ENCODE data around the gene GNAI2.
"Not testable (repeated sequence)": the region's sequence is repeated elsewhere in the genome, so short reads cannot be mapped to it uniquely, and the experiment has no call there.

GNAI2 gene

GRCh38 chr3:50226888-50227389 is 9.1 kb upstream of the GNAI2 start:
- DNase-seq (ENCODE audit: low spot score) = peak; percentile 55

DNA sequence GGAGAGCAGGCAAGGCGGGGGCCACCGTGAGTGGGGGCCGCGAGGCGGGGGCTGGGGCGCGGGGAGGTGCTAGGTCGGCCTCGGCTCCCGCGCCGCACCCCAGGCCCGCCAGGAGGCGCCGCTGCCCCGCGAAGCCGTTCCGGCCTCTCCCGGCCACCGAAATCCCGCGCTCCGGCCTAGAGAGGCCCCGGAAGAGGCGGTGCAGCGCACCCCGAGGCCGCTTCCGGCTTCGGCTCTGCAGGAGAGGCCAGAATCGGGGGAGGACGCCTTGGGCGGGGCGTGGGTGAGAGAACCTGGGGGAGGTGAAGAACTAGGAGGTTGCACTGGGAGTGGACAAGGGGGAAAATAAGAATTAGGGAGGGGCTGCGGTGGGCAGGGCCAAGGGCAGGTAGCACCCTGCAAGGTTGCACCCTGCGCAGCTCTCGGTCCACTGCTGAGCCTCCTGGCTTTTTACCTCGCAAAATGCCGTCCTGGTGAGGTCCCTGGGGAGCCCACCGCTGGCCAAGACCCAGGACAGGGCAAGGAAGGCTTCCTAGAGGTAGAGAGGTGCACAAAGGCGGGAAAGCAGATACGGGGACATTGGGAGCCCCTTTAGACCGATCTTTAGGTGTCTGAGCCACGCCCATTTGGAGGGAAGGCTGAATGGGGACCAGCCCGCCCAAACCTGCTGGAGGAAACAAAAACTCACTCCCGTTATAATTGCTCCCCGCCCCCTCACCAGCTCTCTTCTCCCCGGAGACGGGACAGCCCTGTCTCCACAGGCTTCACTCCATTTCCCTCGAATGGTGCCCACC is 8.4 kb upstream of the GNAI2 start:
- peak; percentile 95 for DNase-seq (ENCODE audit: low spot score)

DNA sequence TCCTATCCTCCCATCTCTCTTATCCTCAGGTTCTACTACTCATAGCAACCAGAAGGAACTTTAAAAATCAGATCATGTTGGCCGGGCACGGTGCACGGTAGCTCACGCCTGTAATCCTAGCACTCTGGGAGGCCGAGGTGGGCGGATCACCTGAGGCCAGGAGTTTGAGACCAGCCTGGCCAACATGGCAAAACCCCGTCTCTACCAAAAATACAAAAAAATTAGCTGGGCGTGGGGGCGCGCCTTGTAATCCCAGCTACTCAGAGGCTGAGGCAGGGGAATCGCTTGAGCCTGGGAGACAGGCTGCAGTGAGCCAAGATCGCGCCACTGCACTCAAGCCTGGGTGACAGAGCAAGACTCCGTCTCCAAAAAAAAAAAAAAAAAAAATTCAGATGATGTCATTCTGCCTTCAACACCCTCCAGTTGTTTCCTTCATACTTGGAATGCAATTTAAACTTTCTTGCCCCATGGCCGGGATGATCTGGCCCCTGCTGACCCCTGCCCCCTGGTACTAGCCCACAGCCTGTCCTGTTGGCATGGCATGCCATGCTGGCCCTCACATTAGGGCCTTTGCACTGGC is 7.7 kb upstream of the GNAI2 start:
- DNase-seq (ENCODE audit: low spot score) = not testable (repeated sequence)

DNA sequence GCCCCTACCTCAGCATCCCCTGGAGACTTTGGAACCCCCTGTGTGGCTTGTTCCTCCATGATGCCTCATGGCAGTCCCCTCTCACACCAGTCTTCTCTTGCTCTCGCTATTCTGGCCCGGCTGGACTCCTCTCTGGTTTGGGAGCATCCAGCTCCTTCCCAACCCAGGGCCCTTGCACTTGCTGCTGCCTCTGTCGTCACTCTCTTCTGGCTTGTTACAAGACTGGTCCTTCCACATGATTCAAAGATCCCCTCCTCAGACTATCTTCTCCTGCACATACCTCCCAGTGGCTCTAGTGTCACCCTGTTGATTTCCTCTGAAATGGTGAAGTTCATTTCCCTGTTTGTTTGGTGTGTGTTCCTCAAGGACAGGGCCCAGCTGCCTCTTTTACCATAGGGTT is 6.5 kb upstream of the GNAI2 start:
- DNase-seq (ENCODE audit: low spot score) = no peak

- no peak for DNase-seq (ENCODE audit: low spot score)
Measured at GRCh38 chr3:50230104-50230793, 5.8 kb upstream of the GNAI2 start.

GRCh38 chr3:50230794-50231125 is 5.2 kb upstream of the GNAI2 start:
- no peak for DNase-seq (ENCODE audit: low spot score)

- no peak for DNase-seq (ENCODE audit: low spot score)
Measured at GRCh38 chr3:50231581-50231980, 4.4 kb upstream of the GNAI2 start.

DNA sequence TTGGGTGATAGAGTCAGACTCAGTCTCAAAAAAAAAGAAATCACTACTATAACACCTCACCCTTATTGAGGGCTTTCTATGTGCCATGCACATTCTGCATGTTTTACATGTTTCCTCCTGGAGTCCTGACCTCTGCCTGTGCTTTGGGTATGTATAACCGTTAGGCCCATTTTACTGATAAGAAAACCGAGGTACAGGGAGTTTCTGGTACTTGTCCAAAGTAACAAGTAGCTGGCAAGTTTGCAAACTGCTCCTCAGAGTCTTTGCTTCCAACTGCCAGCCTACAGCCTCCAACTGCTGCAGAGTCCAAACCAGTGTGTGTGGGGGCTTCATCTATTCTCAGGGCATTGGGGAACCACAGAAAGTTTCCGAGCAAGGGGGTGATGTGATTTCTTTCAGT is 3.7 kb upstream of the GNAI2 start:
- no peak for DNase-seq (ENCODE audit: low spot score)

GRCh38 chr3:50233176-50233575 is 2.8 kb upstream of the GNAI2 start:
- DNase-seq (ENCODE audit: low spot score) = no peak

DNA sequence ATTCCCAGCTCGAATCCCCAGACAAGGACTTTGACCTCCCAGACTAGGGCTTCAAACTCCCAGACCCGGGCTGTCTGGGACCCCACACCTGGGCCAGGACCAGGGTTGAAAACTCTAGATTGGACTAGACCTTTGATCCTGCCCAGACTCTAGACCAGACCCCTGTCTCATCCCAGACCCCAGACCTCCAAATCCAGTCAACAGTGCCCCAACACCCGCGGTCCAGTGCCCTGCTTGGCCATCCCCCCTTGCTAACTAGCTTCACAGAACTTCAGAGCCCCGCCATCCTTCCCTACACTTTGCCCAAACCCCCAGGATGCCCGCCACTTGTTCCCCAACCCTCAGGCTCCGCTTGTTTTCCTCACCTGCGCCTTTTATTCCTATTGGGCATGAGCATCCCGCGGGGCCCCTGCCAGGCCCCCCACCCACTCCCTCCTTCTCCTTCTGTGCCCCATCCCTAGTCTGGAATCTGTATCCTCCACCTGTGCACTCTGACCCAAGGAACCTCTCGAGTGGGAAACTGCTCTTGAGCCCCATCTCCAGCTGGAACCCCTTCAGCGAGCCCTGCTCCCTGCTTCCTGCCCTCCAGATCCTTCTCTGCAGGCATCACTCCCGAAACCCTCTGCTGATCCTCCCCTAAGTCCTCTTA is 604 bp downstream of the GNAI2 start:
- no peak for DNase-seq (ENCODE audit: low spot score)

- DNase-seq (ENCODE audit: low spot score) = peak; percentile 64
Measured at GRCh38 chr3:50237133-50237651, 1.2 kb downstream of the GNAI2 start.

DNA sequence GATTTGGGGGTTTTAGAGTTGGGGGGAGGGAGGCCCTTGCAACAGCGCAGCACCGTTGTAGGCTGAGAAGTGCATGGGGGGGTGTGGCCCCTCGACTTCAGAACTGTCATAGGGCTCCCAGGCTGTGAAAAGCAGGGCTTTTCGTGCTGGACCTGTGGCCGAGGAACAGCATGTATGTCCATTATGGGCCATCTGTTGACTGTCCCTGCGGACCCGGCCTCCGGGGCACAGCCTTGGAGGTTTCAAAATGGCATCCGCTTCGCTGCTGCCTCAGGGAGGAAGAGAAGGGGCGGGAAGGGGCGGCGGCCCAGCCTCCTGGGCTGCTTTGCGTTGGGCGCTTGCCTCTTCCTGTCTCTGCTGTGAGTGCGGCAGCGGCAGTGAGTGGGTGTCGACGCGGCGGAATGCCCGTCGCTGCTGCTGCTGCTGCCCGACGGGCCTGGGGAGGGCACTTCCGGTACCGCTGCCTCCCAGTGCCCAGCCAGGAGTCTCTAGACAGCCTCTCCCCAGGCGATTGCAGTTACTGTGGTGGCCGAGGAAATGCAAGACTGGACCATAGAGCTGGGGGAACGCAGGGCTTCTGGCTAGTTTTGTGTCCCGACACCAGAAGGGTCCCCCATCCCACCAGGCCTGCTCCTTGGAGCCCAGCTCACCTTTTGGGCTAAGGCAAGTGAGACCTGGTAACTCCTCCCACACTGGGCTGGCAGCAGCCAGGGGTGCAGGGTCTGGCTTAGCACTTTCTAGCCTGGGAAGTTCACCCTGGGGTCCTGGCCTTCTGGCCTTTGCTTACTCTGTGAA is 1.9 kb downstream of the GNAI2 start:
- DNase-seq (ENCODE audit: low spot score) = peak; percentile 94

GRCh38 chr3:50238549-50239026 is 2.6 kb downstream of the GNAI2 start:
- no peak for DNase-seq (ENCODE audit: low spot score)

DNA sequence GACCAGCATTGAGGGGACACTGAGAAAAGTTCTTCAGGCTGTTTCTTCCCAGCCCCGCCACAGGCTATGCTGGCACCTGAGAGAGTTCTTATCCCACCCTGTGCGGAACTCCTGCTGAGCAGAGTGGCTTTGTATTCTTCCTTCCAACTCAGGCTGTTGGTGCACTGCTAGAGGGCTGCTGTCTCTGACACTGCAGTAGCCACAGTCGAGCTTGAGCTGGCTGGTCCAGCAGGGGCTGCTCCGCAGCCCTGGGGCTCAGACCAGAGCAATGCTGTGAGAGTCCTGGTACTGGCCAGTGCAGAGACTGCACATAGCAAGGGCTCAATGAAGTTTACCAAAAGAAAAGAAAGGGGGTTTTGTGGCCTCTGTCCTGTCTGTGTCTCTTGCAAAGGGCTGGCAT is 3.6 kb downstream of the GNAI2 start:
- no peak for DNase-seq (ENCODE audit: low spot score)

GRCh38 chr3:50241163-50241562 is 5.2 kb downstream of the GNAI2 start:
- DNase-seq (ENCODE audit: low spot score) = no peak

- no peak for DNase-seq (ENCODE audit: low spot score)
Measured at GRCh38 chr3:50241713-50242380, 5.8 kb downstream of the GNAI2 start.

DNA sequence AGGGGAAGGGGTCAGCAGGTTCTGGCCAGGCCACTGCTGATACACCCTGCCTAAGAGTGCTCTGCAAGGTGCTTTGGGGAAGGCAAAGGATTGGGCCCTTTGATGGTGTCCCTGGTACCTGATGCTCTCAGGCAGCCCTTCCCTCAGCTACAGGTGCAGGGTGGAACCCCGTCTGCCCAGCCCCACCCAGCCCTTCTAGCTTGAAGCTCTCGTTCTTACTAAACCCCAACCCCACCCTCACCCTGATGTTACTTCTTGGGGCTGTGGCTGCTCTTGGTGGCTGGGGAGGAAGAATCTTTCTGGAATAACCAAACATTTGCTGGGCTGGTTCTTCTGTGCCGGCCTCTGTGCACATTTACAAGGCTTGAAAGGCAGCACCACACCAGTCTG is 6.4 kb downstream of the GNAI2 start:
- no peak for DNase-seq (ENCODE audit: low spot score)

DNA sequence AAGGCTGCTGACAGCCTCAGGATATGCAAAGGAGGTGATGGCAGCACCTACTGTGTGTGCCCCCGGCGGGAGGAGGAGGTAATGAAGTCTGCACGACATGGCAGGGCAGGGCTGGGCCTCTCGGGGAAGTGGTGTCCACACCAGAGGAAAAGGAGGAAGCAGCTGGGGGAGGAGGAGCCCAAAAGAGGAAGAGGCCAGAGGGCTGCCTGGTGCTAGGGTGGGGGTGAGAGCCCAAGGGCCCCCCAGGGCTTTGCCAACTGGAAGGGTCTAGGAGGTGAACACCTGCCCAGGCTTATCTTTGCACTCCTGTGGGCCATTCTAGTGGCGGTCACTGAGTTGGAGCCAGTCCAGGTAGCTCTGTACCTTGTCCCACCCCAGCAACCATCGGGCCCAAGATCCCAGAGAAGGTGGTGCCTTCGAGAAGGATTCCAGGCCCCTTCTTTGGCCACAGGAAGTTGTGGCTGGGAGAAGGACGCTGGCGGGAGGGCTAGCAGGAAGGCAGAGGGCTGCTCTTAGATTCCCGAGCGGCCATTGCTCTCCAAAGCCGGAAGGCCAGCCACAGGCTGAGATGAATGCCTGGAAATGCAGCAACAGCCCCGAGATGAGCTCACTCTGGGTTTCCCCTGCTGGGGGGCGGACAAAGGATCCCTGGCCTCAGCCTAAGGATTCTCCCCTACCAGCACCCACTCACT is 7.0 kb downstream of the GNAI2 start:
- DNase-seq (ENCODE audit: low spot score) = peak; percentile 75

DNA sequence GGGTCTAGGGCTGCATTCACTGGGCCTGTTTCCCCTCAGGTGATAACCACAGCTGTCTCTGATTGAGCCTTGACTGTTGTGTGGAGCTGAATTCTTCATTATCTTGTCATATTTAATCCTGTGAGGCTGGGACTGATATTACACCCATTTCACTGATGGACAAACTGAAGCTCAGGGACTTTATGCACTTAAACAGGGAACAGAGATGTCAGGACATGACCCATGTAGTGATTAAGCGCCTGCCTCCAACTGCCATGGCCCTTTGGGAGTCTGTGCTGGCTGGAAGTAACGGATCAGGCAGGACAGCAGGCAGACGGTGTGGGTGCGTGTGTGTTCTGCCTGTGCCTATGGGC is 7.5 kb downstream of the GNAI2 start:
- DNase-seq (ENCODE audit: low spot score) = no peak

DNA sequence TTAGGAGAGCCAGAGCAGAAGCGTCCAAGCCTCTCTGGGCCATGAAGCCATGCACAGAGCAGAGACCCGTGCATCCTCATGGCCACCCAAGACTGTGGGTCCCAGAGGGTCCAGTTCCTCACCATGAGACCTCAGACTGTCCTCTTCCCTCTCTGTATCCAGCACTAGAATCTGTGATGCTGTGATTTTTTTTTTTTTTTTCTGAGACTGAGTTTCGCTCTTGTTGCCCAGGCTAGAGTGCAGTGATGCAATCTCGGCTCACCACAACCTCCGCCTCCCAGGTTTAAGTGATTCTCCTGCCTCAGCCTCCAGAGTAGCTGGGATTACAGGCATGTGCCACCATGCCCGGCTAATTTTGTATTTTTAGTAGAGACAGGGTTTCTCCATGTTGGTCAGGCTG is 8.8 kb downstream of the GNAI2 start:
- not testable (repeated sequence) for DNase-seq (ENCODE audit: low spot score)
